ENCODE results near the gene NOL9.
"Not testable (repeated sequence)": the region's sequence is repeated elsewhere in the genome, so short reads cannot be mapped to it uniquely, and the experiment has no call there.

NOL9 gene

GRCh38 chr1:6572653-6573383 is 18.5 kb upstream of the NOL9 start:
- no peak for DNase-seq (ENCODE audit: low read depth)

GRCh38 chr1:6570987-6571386 is 16.7 kb upstream of the NOL9 start:
- no peak for DNase-seq (ENCODE audit: low read depth)

GRCh38 chr1:6570100-6570499 is 15.8 kb upstream of the NOL9 start:
- DNase-seq (ENCODE audit: low read depth): no peak

DNA sequence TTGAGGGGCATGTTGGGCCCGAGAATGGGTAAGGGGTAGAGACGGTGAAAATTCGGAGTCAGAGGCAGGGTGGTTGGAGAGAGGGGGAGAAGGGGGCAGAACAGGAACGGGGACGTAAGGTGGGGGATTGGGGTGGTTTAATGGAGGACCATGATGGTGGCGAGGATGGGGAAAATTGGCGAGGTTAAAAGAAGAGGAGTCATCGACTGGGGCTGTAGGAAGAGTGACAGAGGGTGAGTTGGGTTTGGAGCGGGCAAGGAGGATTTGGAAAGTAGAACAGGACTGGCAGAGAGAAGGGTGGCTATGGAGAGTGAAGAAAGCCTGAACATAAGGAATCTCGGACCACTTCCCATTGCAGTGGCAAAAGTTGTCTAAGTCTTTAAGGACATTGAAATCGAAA is 14.7 kb upstream of the NOL9 start:
- no peak for DNase-seq (ENCODE audit: low read depth)

DNA sequence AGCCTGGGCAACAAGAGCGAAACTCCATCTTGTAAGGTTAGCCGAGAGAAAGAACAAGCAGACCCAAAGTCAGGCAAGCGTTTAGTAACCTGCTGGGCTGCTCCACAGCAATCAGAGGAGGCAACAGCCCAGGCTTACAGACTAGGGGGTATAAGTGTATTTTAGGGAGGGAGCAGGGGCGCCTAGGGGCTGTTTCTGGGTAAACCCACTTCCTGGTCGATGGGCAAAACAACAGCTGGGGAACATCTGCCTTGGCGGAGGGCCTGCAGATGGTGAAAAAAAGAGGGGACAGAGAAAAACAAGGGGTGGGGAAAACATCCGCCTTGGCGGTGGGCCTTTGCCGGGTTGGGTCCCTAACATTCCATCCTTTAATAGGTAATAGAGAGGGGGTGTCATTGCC is 6.0 kb upstream of the NOL9 start:
- DNase-seq (ENCODE audit: low read depth): no peak

- DNase-seq (ENCODE audit: low read depth): not testable (repeated sequence)
These were observed 4.8 kb upstream of the NOL9 start for GRCh38 chr1:6559161-6559560.

DNA sequence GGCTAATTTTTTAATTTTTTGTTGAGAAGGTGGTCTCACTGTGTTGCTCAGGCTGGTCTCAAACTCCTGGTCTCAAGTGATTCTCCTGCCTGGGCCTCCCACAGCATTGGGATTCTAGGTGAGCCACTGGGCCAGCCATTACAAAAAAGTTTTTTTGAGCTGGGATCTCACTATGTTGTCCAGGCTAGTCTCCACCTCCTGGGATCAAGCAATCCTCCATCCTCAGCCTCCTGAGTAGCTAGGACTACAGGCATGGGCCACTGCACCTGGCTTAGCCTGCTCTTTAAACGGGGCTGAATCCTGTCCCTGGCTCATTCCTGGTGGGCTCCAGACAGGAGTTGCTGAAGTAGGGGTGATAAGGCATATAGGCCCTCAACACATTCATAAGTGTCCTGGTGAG is 3.3 kb upstream of the NOL9 start:
- no peak for DNase-seq (ENCODE audit: low read depth)

DNA sequence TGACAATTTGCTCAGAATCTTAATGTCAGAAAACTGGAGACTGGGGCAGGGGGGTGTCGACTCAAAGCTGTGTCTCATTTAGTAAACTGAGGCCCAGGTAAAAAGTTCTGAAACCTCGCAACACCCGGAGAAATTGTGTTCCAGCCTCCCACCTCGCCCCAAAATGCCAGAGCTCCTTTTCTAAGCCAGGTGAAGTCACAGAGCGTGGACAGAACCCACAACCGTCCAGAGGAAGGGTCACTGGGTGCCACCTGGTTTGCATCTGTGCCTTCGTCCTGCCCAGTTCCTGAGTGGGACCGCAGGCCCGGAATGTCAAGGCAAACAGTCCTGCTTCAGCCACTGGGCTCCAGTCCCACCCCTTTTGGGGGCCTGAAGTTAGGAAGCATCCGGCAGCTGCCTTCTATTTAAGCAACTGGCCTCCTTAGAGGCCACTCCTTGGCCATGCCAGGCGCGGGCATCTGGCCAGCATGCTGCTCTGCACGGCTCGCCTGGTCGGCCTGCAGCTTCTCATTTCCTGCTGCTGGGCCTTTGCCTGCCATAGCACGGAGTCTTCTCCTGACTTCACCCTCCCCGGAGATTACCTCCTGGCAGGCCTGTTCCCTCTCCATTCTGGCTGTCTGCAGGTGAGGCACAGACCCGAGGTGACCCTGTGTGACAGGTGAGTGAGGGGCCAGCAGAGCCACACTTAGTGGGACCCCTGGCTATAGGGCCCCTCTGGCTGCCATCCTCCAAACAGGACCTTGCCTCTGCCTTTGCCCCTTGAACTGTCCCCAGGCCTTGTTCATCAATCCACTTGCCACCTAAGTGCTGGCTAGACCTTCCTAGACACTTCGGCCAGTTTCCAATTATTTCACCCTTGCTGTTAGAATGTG is 830 bp upstream of the NOL9 start, which contains the start of gene TAS1R1:
Gene TAS1R1 (plus strand): TSS at position 401 of the 872 bp plus-strand sequence. CDS start 67 bp downstream, at position 468.
- no peak for DNase-seq (ENCODE audit: low read depth)

GRCh38 chr1:6547301-6547700 is 7.0 kb downstream of the NOL9 start:
- no peak for DNase-seq (ENCODE audit: low read depth)

GRCh38 chr1:6546326-6546725 is 8.0 kb downstream of the NOL9 start:
- no peak for DNase-seq (ENCODE audit: low read depth)

- DNase-seq (ENCODE audit: low read depth): no peak
These were observed 8.8 kb downstream of the NOL9 start for GRCh38 chr1:6545276-6546112.

GRCh38 chr1:6544831-6545230 is 9.5 kb downstream of the NOL9 start:
- no peak for DNase-seq (ENCODE audit: low read depth)

- DNase-seq (ENCODE audit: low read depth): no peak
These were observed 15.4 kb downstream of the NOL9 start for GRCh38 chr1:6538956-6539355.

DNA sequence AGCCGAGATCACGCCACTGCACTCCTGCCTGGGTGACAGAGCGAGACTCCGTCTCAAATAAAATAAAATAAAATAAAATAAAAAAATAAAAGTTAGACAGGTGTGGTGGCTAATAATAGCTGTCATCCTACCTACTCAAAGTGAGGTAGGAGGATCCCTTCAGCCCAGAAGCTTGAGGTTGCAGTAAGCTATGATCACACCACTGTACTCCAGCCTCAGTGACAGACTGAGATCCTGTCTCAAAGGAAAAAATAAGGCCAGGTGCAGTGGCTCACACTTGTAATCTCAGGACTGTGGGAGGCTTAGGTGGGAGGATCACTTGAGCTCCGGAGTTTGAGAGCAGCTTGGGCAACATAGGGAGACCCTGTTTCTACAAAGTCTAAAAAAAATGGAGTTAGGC is 18.0 kb downstream of the NOL9 start:
- DNase-seq (ENCODE audit: low read depth): no peak

DNA sequence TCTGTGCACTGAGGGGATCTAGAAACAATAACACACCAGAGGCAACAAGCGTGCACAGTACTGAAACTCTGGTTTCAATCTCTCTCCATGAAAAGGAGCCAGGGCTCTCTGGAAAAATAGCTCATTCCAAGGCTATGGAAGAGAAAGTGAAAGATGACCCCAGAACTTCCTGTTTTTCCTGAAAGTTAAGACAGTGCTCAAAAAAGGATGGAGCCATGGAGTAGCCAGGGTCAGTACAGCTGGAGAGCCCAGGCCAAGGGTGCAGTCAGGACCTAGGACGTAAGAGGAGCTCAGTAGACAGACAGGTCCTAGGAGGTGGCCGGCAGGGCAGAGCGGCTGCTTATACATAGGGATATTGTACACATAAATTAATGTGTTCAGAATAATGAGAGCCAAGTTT is 19.1 kb downstream of the NOL9 start:
- no peak for DNase-seq (ENCODE audit: low read depth)

DNA sequence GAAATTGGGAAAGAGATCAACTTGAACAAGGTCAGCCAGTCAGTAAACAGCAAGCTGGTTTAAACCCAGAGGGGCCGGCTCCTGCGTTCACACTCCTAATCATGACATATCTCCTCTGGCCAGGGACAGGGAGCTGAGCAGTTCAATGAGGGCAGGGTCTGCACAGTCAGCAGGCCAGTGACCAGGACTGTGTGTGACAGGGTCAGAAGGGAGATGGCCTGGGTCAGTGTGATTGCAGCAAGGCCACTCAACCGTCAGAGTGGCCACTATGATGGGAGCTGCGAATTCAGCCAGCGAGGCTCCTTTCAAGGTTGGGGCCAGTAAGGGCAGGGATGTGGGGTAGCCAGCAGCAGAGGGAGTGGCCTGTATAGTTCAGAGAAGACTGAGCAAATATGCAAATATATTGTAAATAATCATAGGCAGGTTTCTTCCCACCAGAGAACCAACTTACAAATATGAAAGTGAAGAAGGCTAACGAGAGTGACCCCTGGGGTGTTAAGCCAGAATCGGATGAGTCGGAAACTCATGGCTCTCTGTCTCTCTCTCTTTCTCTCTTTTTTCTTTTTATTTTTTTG is 20.0 kb downstream of the NOL9 start:
- no peak for DNase-seq (ENCODE audit: low read depth)

DNA sequence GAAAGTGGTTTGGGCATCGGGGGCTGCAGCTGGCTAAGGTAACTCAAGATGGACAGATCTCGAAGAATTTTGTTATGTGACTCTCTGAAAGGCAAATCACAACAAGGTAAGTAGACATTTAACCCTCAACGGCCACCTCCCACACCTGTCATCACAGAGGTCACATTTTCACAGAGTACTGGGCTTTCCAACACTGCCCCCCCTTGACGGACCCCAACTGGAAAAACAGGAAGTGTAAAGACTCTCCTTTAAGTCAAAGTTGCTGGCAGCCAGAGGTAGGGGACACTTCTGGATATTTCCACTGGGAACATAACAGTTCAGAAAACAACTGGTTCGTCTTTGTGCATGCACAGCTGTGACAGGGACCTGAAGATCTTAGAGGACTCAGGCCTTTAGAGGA is 22.3 kb downstream of the NOL9 start:
- DNase-seq (ENCODE audit: low read depth): no peak

GRCh38 chr1:6530504-6531160 is 23.7 kb downstream of the NOL9 start:
- no peak for DNase-seq (ENCODE audit: low read depth)

DNA sequence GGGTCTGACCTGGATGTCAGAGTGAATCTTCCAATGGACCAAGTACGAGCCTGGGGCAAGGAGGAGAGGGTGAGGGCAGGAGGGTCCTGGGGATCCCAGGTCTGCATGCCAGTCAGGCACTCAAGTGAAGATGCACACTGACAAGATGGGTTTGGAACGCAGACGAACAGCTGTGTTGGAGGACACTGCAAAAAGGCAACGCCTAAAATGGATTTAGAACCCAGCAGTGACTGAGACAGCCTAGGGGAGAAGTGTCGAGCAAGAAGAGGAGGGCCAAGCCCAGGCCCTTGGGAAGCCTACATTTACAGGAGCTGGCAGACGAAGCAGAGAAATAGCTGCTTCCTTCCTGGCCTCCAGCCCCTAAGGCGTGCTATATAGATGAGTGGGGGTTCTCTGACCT is 25.8 kb downstream of the NOL9 start:
- no peak for DNase-seq (ENCODE audit: low read depth)

GRCh38 chr1:6526316-6526715 is 28.0 kb downstream of the NOL9 start:
- DNase-seq (ENCODE audit: low read depth): no peak

DNA sequence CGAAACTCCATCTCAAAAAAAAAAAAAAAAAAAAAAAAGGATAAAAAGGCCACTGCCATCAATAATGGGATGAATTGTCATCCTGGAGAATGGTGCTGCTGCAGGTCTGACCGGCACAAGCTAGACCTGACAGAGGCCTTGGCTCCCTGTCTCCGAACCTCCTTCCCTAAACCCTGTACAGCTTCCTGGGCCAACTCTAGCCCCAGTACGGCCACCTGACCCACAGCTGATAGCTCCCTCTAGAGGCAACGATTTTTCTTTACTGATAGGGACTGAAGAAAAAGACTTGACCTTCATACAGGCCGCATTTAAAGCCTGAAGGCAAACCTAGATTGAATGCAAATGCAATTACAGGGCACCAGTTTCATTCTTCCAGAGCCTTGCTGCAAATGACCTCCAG is 30.7 kb downstream of the NOL9 start:
- no peak for DNase-seq (ENCODE audit: low read depth)

- no peak for DNase-seq (ENCODE audit: low read depth)
These were observed 32.8 kb downstream of the NOL9 start for GRCh38 chr1:6521536-6521935.
